LNCaP clone FGC (cell line): Measurements from ENCODE around the gene TNFRSF4.
"Not testable (repeated sequence)": the region's sequence is repeated elsewhere in the genome, so short reads cannot be mapped to it uniquely, and the experiment has no call there.

Source experiments
- DNase-seq: peaks from one replicate; pipeline ENCODE4 v3.0.0-alpha.2; 2011; ENCODE audit warnings: low read depth
- H3K4me3 ChIP-seq: 2 replicates; pipeline ENCODE4 v1.5.1; 2011; ENCODE audit warnings: mild to moderate bottlenecking, low read depth, low read length, control low read depth
- TF ChIP-seq, protein P1 (sequence below): IDR thresholded peaks from 2 replicates; pipeline ENCODE4 v1.5.1; 2012; ENCODE audit warnings: mild to moderate bottlenecking; ENCODE audit not compliant: control insufficient read depth, insufficient read depth; ENCODE audit errors: extremely low read depth

Gene TNFRSF4

GRCh38 chr1:1250786-1251284 lies 36.9 kb upstream of the TNFRSF4 start:
- no peak for DNase-seq
- TF ChIP-seq, protein P1, sequence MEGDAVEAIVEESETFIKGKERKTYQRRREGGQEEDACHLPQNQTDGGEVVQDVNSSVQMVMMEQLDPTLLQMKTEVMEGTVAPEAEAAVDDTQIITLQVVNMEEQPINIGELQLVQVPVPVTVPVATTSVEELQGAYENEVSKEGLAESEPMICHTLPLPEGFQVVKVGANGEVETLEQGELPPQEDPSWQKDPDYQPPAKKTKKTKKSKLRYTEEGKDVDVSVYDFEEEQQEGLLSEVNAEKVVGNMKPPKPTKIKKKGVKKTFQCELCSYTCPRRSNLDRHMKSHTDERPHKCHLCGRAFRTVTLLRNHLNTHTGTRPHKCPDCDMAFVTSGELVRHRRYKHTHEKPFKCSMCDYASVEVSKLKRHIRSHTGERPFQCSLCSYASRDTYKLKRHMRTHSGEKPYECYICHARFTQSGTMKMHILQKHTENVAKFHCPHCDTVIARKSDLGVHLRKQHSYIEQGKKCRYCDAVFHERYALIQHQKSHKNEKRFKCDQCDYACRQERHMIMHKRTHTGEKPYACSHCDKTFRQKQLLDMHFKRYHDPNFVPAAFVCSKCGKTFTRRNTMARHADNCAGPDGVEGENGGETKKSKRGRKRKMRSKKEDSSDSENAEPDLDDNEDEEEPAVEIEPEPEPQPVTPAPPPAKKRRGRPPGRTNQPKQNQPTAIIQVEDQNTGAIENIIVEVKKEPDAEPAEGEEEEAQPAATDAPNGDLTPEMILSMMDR: no peak
- no peak overlapping the region for H3K4me3 ChIP-seq

GRCh38 chr1:1248009-1248913 lies 34.3 kb upstream of the TNFRSF4 start:
- H3K4me3 ChIP-seq: not testable (repeated sequence)

DNA sequence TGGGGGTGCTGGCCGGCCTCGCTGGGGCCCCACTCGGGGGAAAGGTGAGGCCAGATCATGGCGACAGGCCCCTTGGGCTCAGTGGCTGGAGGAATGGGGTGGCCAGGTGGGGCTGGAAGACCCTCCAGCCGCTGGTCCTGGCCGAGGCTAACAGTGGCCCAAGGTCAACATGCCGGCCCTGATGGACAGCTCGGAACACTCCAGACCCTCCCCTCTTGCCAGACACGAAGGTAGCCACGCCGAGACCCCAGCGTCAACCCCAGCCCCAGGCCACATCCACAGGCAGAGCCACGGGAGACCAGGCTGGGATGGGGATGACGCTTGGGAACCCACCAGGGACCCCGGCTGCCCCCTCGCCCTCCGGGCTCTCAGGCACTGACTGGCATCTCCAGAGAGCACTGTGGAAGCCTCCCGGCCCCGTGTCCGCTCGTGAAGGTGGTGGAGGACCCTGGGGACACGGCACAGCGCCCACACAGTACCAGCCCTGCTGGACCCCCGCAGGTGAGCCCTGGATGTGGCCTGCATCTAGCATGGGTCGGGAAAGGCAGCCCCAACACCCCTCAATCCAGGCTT lies 33.5 kb upstream of the TNFRSF4 start:
- TF ChIP-seq, protein P1: no peak
- DNase-seq: no peak

More at GRCh38 chr1:1248009-1248913, 34.3 kb upstream of the TNFRSF4 start:
- DNase-seq: not testable (repeated sequence)

GRCh38 chr1:1246577-1247340 lies 32.8 kb upstream of the TNFRSF4 start, which contains the start of gene C1QTNF12:
Gene C1QTNF12, minus strand, starts transcription at chr1:1246722. Its CDS starts 32 bp downstream, at chr1:1246690.
- TF ChIP-seq, protein P1: no peak
- no peak within 1 kb of the TSS for H3K4me3 ChIP-seq
- no peak for DNase-seq

More for the DNA sequence above, 33.5 kb upstream of the TNFRSF4 start:
- H3K4me3 ChIP-seq: no peak overlapping the region

DNA sequence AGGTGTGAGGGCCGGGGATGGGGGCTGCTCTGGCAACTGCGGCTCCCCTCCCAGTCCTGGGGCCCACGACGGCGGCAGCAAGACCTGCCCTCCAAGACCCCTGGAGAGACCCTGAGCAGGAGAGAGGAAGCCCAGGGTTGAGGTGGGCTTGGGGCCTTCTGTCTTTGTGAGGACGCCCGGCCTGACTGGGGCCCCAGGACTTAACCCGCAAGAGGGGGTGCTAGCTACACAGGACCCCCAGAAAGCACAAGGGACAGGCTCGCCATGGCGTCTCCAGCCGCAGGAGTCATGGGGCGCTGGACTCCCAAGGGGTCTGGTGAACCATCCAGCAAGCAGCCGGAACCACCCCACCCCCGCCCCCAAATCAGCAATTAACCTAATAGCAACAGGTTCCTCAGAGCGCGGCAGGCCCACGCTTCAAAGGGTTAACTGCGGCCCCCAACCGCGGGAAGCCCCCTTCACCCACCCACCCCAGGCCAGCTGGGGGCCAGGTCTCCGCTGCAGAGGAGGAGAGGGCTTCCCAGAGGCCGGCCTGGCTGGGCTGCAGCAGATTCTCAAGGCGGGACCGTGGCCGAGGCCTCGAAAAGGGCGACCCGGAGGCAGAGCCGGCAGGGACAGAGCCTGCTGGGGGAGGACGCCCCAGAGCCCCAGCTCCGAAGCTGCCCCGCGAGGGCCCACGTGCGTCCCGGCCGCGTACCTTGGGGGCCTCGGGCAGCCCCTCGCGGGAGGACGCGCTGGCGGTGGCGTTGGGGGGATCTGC lies 32.0 kb upstream of the TNFRSF4 start:
- TF ChIP-seq, protein P1: no peak
- DNase-seq: no peak
- H3K4me3 ChIP-seq: no peak overlapping the region

GRCh38 chr1:1245178-1245816 lies 31.3 kb upstream of the TNFRSF4 start:
- TF ChIP-seq, protein P1: no peak

More at GRCh38 chr1:1245178-1245816, 31.3 kb upstream of the TNFRSF4 start:
- no peak overlapping the region for H3K4me3 ChIP-seq
- no peak for DNase-seq
